A673 (cell line): ENCODE data around the gene FHL1. TPM values are rescaled to one million over a fixed set of nuclear protein-coding genes. Genes with fewer than 3 reads are reported as not detected.

Experiments
- BruUV-seq: library from RNA; stranded (reverse); fragments of 400-500 nt; replicated peaks from 2 replicates; lab custom pipeline; 2021; lab: Mats Ljungman, UMichigan
- CTCF ChIA-PET: fragments of 300-600 bp; sonication (Branson Sonifier 250); formaldehyde crosslinking; loops from one replicate; lab custom pipeline; 2022; ENCODE audit warnings: antibody characterized with exemption; lab: Charles Lee
- POLR2A ChIA-PET: fragments of 300-600 bp; sonication (Branson Sonifier 250); formaldehyde crosslinking; loops from one replicate; lab custom pipeline; 2022; ENCODE audit warnings: antibody characterized with exemption; ENCODE audit not compliant: low non-redundant PET; lab: Charles Lee
- DNase-seq: peaks from one replicate; pipeline ENCODE4 v3.0.0-alpha.2; 2015; ENCODE audit warnings: low spot score
- H3K27ac ChIP-seq: fragments of 200-600 bp; sonication (generic); 2 replicates; pipeline ENCODE4 v1.5.1; 2016; ENCODE audit warnings: mixed run types, low read depth, mild to moderate bottlenecking, mixed read lengths, antibody characterized with exemption, low read length; ENCODE audit not compliant: poor library complexity, severe bottlenecking
- H3K27me3 ChIP-seq: fragments of 200-600 bp; sonication (generic); replicated peaks from 2 replicates; pipeline ENCODE4 v1.6.1; 2017; ENCODE audit warnings: mixed run types, low read depth, mild to moderate bottlenecking, mixed read lengths, antibody characterized with exemption, low read length; ENCODE audit not compliant: insufficient read depth, poor library complexity
- H3K36me3 ChIP-seq: fragments of 200-600 bp; sonication (generic); 2 replicates; pipeline ENCODE4 v1.6.1; 2016; ENCODE audit warnings: mixed run types, mild to moderate bottlenecking, mixed read lengths, antibody characterized with exemption, low read length; ENCODE audit not compliant: insufficient read depth, poor library complexity, severe bottlenecking
- H3K4me1 ChIP-seq: fragments of 200-600 bp; sonication (generic); 2 replicates; pipeline ENCODE4 v1.6.1; 2017; ENCODE audit warnings: mixed run types, mild to moderate bottlenecking, mixed read lengths, antibody characterized with exemption, low read length; ENCODE audit not compliant: insufficient read depth, poor library complexity, severe bottlenecking
- H3K4me3 ChIP-seq: fragments of 200-600 bp; sonication (generic); 2 replicates; pipeline ENCODE4 v1.5.1; 2016; ENCODE audit warnings: low read depth, mixed run types, mild to moderate bottlenecking, mixed read lengths, low read length; ENCODE audit not compliant: poor library complexity, severe bottlenecking
- H3K9me3 ChIP-seq: fragments of 200-600 bp; sonication (generic); 2 replicates; pipeline ENCODE4 v1.6.1; 2016; ENCODE audit warnings: mixed run types, low read depth, mild to moderate bottlenecking, mixed read lengths, antibody characterized with exemption, low read length; ENCODE audit not compliant: poor library complexity, severe bottlenecking
- CTCF ChIP-seq: fragments of 300-800, 200-600 bp; sonication (generic); conservative IDR thresholded peaks from 2 replicates; pipeline ENCODE4 v1.5.1; 2017; ENCODE audit warnings: low read depth, mild to moderate bottlenecking, antibody characterized with exemption, low read length, moderate library complexity, mixed read lengths
- EZH2 ChIP-seq: fragments of 200-600 bp; sonication (generic); IDR thresholded peaks from 2 replicates; pipeline ENCODE4 v1.6.1; 2017; ENCODE audit warnings: borderline replicate concordance, low read depth, mild to moderate bottlenecking, mixed read lengths, antibody characterized with exemption, low read length; ENCODE audit not compliant: poor library complexity, severe bottlenecking
- intact Hi-C: fragments of 100-400 bp; cut with micrococcal nuclease; formaldehyde crosslinking; loops from one replicate; pipeline ENCODE4 v1.10.0; 2022; ENCODE audit not compliant: unreplicated experiment
- total RNA-seq: library from RNA; stranded (reverse); gene quantifications from 2 replicates; pipeline ENCODE4 v1.2.3, GENCODE V29; 2021

FHL1 gene
- total RNA-seq, 1 experiment from 2014 or later = 14.9 TPM

- CTCF ChIA-PET = interaction anchor here (0.6 kb wide), 1 partner anchor 259 kb away, joined by 3 read pairs; no protein-coding TSS in a partner anchor
- TF ChIP-seq EZH2 = no peak
- no peak for TF ChIP-seq CTCF
- POLR2A ChIA-PET = interaction anchor here (0.7 kb wide), 1 partner anchor 16 kb away, joined by 3 read pairs; no protein-coding TSS in a partner anchor
These were observed 38.7 kb downstream of the FHL1 start for GRCh38 chrX:136186023-136186413.

DNA sequence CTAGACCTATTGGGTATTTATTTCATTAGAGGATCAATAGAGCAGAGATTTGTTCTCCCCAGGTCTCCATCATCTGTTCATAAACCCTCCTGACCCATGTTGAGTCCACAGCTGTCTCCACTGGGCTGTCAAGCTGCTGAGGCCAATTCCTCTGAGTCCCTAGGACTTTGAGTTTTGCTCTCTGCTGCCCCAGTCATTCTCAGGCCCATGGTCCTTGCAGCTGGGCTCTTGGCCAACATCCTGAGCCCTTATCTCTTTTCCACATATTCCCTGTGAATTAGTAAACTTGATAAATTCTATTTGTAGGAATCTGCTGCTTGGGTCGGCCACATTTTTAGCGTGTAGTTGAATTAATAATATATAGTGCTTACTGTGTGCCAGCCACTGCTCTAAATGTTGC lies 41.9 kb downstream of the FHL1 start:
- H3K36me3 ChIP-seq = no peaks in the 10 kb centered on the region
- H3K27ac ChIP-seq = no peak overlapping the region
- no peak overlapping the region for H3K4me3 ChIP-seq
- H3K4me1 ChIP-seq = peaks cover 15% of the 10 kb centered on the region
- no peaks in the 10 kb centered on the region for H3K27me3 ChIP-seq
- H3K9me3 ChIP-seq = no peaks in the 10 kb centered on the region
- ChIA-PET CTCF (no interaction called here), POLR2A (no interaction called here)
- BruUV-seq = no TSS peak
- no peak for DNase-seq
- intact Hi-C loops = loop anchor here (10.0 kb wide), 1 partner anchor 56 kb away; no protein-coding TSS in a partner anchor
- no peak for TF ChIP-seq EZH2
- TF ChIP-seq CTCF = no peak

More at GRCh38 chrX:136186023-136186413, 38.7 kb downstream of the FHL1 start:
- no peak for DNase-seq
- no peaks in the 10 kb centered on the region for H3K9me3 ChIP-seq
- no peaks in the 10 kb centered on the region for H3K36me3 ChIP-seq
- H3K27ac ChIP-seq = no peak overlapping the region
- no TSS peak for BruUV-seq
- no peaks in the 10 kb centered on the region for H3K27me3 ChIP-seq
- H3K4me1 ChIP-seq = peaks cover 32% of the 10 kb centered on the region
- no peak overlapping the region for H3K4me3 ChIP-seq
- intact Hi-C loops = loop anchor here (10.0 kb wide), 1 partner anchor 59 kb away; no protein-coding TSS in a partner anchor

- no peaks in the 10 kb centered on the region for H3K9me3 ChIP-seq
- H3K27me3 ChIP-seq = no peaks in the 10 kb centered on the region
- no peaks in the 10 kb centered on the region for H3K36me3 ChIP-seq
- POLR2A ChIA-PET = no interaction called here
- BruUV-seq = no TSS peak
- CTCF ChIA-PET = no interaction called here
- H3K4me1 ChIP-seq = peaks cover 10% of the 10 kb centered on the region
- intact Hi-C loops = no loop called here
- TF ChIP-seq CTCF (no peak), EZH2 (no peak)
- H3K27ac ChIP-seq = no peak overlapping the region
- DNase-seq = no peak
- H3K4me3 ChIP-seq = no peak overlapping the region
These were observed 42.8 kb downstream of the FHL1 start for GRCh38 chrX:136190038-136190713.
